Trophoblast cell (in vitro differentiated cells and primary cell): Measurements from ENCODE around the gene SMIM12.

Experiments
- DNase-seq, 2 donors: peaks; one replicate each; pipeline ENCODE4 v3.0.0-alpha.2; 2016
- H2AFZ ChIP-seq: 2 replicates; pipeline ENCODE4 v1.6.1; 2013; ENCODE audit warnings: low read length, moderate library complexity, mild to moderate bottlenecking; ENCODE audit not compliant: insufficient read depth, poor library complexity
- H2AK5ac ChIP-seq: 2 replicates; pipeline ENCODE4 v1.6.1; 2013; ENCODE audit warnings: mild to moderate bottlenecking, low read length
- H2BK120ac ChIP-seq: 2 replicates; pipeline ENCODE4 v1.6.1; 2013; ENCODE audit warnings: low read length, mild to moderate bottlenecking, moderate library complexity; ENCODE audit not compliant: insufficient read depth, poor library complexity
- H2BK12ac ChIP-seq: 2 replicates; pipeline ENCODE4 v1.6.1; 2013; ENCODE audit warnings: mild to moderate bottlenecking, low read length, moderate library complexity
- H2BK5ac ChIP-seq: 2 replicates; pipeline ENCODE4 v1.6.1; 2013; ENCODE audit warnings: low read length, low read depth, moderate library complexity, mild to moderate bottlenecking; ENCODE audit not compliant: poor library complexity
- H3K14ac ChIP-seq: 2 replicates; pipeline ENCODE4 v1.6.1; 2013; ENCODE audit warnings: mild to moderate bottlenecking, low read length
- H3K18ac ChIP-seq: 2 replicates; pipeline ENCODE4 v1.6.1; 2013; ENCODE audit warnings: mild to moderate bottlenecking, low read length
- H3K23ac ChIP-seq: 2 replicates; pipeline ENCODE4 v1.6.1; 2013; ENCODE audit warnings: low read length
- H3K27ac ChIP-seq: 2 replicates; pipeline ENCODE4 v1.5.1; 2013; ENCODE audit warnings: low read depth, mild to moderate bottlenecking, inconsistent platforms, low read length, moderate library complexity
- H3K27me3 ChIP-seq: 2 replicates; pipeline ENCODE4 v1.6.1; 2013; ENCODE audit warnings: inconsistent platforms, mild to moderate bottlenecking, low read length, moderate library complexity; ENCODE audit not compliant: insufficient read depth
- H3K36me3 ChIP-seq, 2 experiments: 1 replicate in 1 of 2; 2 replicates in 1 of 2; pipeline ENCODE4 v1.6.1; 2013; ENCODE audit warnings: low read length in 2 of 2, mild to moderate bottlenecking in 2 of 2, moderate library complexity in 1 of 2; ENCODE audit not compliant: insufficient read depth in 2 of 2, control insufficient read depth in 1 of 2
- H3K4ac ChIP-seq: 2 replicates; pipeline ENCODE4 v1.6.1; 2013; ENCODE audit warnings: low read depth, mild to moderate bottlenecking, low read length, moderate library complexity
- H3K4me1 ChIP-seq, 2 experiments: 1 replicate in 1 of 2; 2 replicates in 1 of 2; pipeline ENCODE4 v1.6.1; 2013; ENCODE audit warnings: low read length in 2 of 2, mild to moderate bottlenecking in 2 of 2, moderate library complexity in 1 of 2; ENCODE audit not compliant: insufficient read depth in 2 of 2, control insufficient read depth in 1 of 2
- H3K4me2 ChIP-seq: 2 replicates; pipeline ENCODE4 v1.6.1; 2013; ENCODE audit warnings: inconsistent platforms, mild to moderate bottlenecking, low read length, moderate library complexity
- H3K4me3 ChIP-seq: 2 replicates; pipeline ENCODE4 v1.5.1; 2013; ENCODE audit warnings: mild to moderate bottlenecking, low read depth, low read length, inconsistent platforms
- H3K79me1 ChIP-seq: one replicate; pipeline ENCODE4 v1.6.1; 2013; ENCODE audit warnings: low read length
- H3K79me2 ChIP-seq: 2 replicates; pipeline ENCODE4 v1.6.1; 2013; ENCODE audit warnings: low read length, mild to moderate bottlenecking; ENCODE audit not compliant: control insufficient read depth, insufficient read depth, poor library complexity
- H3K9ac ChIP-seq: 2 replicates; pipeline ENCODE4 v1.6.1; 2013; ENCODE audit warnings: mild to moderate bottlenecking, low read length
- H3K9me3 ChIP-seq: 2 replicates; pipeline ENCODE4 v1.6.1; 2013; ENCODE audit warnings: low read depth, mild to moderate bottlenecking, control low read depth, inconsistent platforms, low read length; ENCODE audit not compliant: insufficient read depth
- H4K12ac ChIP-seq: 2 replicates; pipeline ENCODE4 v1.6.1; 2013; ENCODE audit warnings: low read depth, mild to moderate bottlenecking, low read length, moderate library complexity
- H4K8ac ChIP-seq: 2 replicates; pipeline ENCODE4 v1.6.1; 2013; ENCODE audit warnings: low read depth, mild to moderate bottlenecking, low read length, moderate library complexity
- H4K91ac ChIP-seq: one replicate; pipeline ENCODE4 v1.6.1; 2013; ENCODE audit warnings: low read depth, mild to moderate bottlenecking, low read length, moderate library complexity
- WGBS: extraction: QIAGEN DNeasy Blood & Tissue Kit; methylation state at CpG from one replicate; pipeline ENCODE4 v1.1.7; 2013; ENCODE audit warnings: missing lambda C conversion rate; ENCODE audit not compliant: insufficient read length, insufficient coverage; ENCODE audit errors: extremely low coverage; 5-methylcytosine and 5-hydroxymethylcytosine counted together

Gene SMIM12

GRCh38 chr1:34900775-34901502 lies 41.4 kb upstream of the SMIM12 start:
- WGBS: no CpG with 5 or more reads among the region's 13 CpGs
- no peak overlapping the region for H2AFZ ChIP-seq

GRCh38 chr1:34899906-34900305 lies 40.4 kb upstream of the SMIM12 start:
- H3K4me2 ChIP-seq: no peak overlapping the region
- no peak overlapping the region for H3K4me3 ChIP-seq
- H4K12ac ChIP-seq: no peak overlapping the region
- no peak overlapping the region for H4K91ac ChIP-seq
- H3K79me2 ChIP-seq: no peaks in the 10 kb centered on the region
- no peaks in the 10 kb centered on the region for H3K9me3 ChIP-seq
- no CpG with 5 or more reads among the region's 16 CpGs for WGBS
- no peak overlapping the region for H2AFZ ChIP-seq
- H3K79me1 ChIP-seq: no peaks in the 10 kb centered on the region
- H3K14ac ChIP-seq: no peak overlapping the region
- no peak overlapping the region for H2BK5ac ChIP-seq
- no peak overlapping the region for H3K9ac ChIP-seq
- no peak overlapping the region for H2BK12ac ChIP-seq
- no peak overlapping the region for H3K18ac ChIP-seq
- H3K27me3 ChIP-seq: no peaks in the 10 kb centered on the region
- no peak for DNase-seq
- no peak overlapping the region for H2BK120ac ChIP-seq
- no peaks in the 10 kb centered on the region for H3K36me3 ChIP-seq
- no peak overlapping the region for H3K23ac ChIP-seq
- no peak overlapping the region for H3K4ac ChIP-seq
- H4K8ac ChIP-seq: no peak overlapping the region
- H3K4me1 ChIP-seq: no peaks in the 10 kb centered on the region
- no peak overlapping the region for H2AK5ac ChIP-seq
- no peak overlapping the region for H3K27ac ChIP-seq

More at GRCh38 chr1:34900775-34901502, 41.4 kb upstream of the SMIM12 start:
- Histone ChIP-seq H3K18ac (no peak overlapping the region), H3K23ac (no peak overlapping the region), H3K9me3 (no peaks in the 10 kb centered on the region), H3K14ac (no peak overlapping the region), H2AK5ac (no peak overlapping the region), H3K4me1 (no peaks in the 10 kb centered on the region), H3K36me3 (no peaks in the 10 kb centered on the region), H4K91ac (no peak overlapping the region), H3K79me2 (no peaks in the 10 kb centered on the region), H4K12ac (no peak overlapping the region), H3K4me2 (no peak overlapping the region), H3K9ac (no peak overlapping the region), H3K27me3 (no peaks in the 10 kb centered on the region), H2BK5ac (no peak overlapping the region), H2BK12ac (no peak overlapping the region), H3K4ac (no peak overlapping the region), H2BK120ac (no peak overlapping the region), H3K4me3 (no peak overlapping the region), H4K8ac (no peak overlapping the region), H3K79me1 (no peaks in the 10 kb centered on the region), H3K27ac (no peak overlapping the region)
- no peak for DNase-seq

DNA sequence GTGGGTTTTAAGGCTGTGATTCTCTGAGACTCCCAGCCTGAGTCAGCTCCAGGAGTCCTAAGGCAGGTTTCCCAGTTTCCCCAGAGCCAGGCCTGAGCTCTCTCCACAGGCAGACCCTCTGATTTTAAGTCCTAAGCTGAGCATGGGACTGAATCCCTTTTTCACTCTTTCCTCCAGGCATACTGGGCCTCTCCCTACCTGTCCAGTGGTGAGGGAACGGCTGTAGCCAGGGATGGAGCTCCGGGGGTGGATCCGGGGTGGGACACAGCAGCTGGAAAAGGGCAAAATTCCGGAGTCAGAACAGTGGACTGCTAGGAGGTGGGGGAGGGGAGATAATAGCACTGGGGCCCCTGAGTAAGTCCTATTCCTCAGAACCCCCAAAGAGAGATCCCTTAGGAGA lies 39.9 kb upstream of the SMIM12 start:
- H3K79me1 ChIP-seq: no peaks in the 10 kb centered on the region
- no CpG with 5 or more reads among the region's 4 CpGs for WGBS

DNA sequence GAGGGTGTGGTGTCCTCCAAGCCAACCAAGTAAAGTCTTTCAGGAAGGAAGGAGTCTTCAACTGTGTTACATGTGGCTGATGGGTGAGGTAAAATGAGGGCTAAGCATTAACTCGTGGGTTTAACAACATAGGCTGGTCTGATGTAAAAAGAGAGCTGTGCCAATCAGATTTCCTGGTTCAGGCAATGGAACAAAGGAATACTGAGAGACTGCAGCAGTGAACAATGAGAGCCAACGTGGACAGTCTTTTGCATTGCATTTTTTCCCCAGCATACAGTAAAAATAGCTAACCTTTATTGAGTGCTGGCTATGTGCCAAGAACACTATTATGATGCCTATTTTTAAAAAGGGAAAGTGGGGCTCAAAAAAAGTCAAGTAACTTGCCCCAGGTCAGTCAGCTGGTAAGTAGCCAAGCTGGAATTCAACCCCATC lies 38.8 kb upstream of the SMIM12 start:
- no CpG with 5 or more reads among the region's 2 CpGs for WGBS
- Histone ChIP-seq H3K79me1 (no peaks in the 10 kb centered on the region), H3K79me2 (no peaks in the 10 kb centered on the region), H2BK120ac (no peak overlapping the region), H4K91ac (no peak overlapping the region), H3K36me3 (no peaks in the 10 kb centered on the region), H3K4me2 (no peak overlapping the region), H3K9me3 (no peaks in the 10 kb centered on the region), H3K4ac (no peak overlapping the region), H3K23ac (no peak overlapping the region), H3K4me1 (no peaks in the 10 kb centered on the region), H2AK5ac (no peak overlapping the region), H3K27me3 (no peaks in the 10 kb centered on the region), H2AFZ (no peak overlapping the region), H3K18ac (no peak overlapping the region), H3K9ac (no peak overlapping the region), H4K12ac (no peak overlapping the region), H2BK5ac (no peak overlapping the region), H3K4me3 (no peak overlapping the region), H3K27ac (no peak overlapping the region), H4K8ac (no peak overlapping the region), H2BK12ac (no peak overlapping the region), H3K14ac (no peak overlapping the region)
- DNase-seq: no peak

More for the DNA sequence above, 39.9 kb upstream of the SMIM12 start:
- Histone ChIP-seq H3K36me3 (no peaks in the 10 kb centered on the region), H3K9ac (no peak overlapping the region), H3K4ac (no peak overlapping the region), H4K8ac (no peak overlapping the region), H3K9me3 (no peaks in the 10 kb centered on the region), H3K14ac (no peak overlapping the region), H2BK12ac (no peak overlapping the region), H4K91ac (no peak overlapping the region), H4K12ac (no peak overlapping the region), H3K27ac (no peak overlapping the region), H3K79me2 (no peaks in the 10 kb centered on the region), H2BK120ac (no peak overlapping the region), H3K4me3 (no peak overlapping the region), H2AK5ac (no peak overlapping the region), H2AFZ (no peak overlapping the region), H3K4me2 (no peak overlapping the region), H2BK5ac (no peak overlapping the region), H3K4me1 (no peaks in the 10 kb centered on the region), H3K18ac (no peak overlapping the region), H3K27me3 (no peaks in the 10 kb centered on the region), H3K23ac (no peak overlapping the region)
- no peak for DNase-seq
